PFSK-1 (cell line): ENCODE results near the gene PNLIPRP2.

ENCODE experiments used
- FOXP2 ChIP-seq: optimal IDR thresholded peaks from 2 replicates; pipeline ENCODE3; 2011; ENCODE audit warnings: borderline replicate concordance, control low read depth, inconsistent platforms; ENCODE audit not compliant: insufficient read depth; ENCODE audit errors: extremely low read length, extremely low read depth
- POLR2AphosphoS5 ChIP-seq: IDR thresholded peaks from 2 replicates; pipeline ENCODE4 v1.6.1; 2012; ENCODE audit warnings: low read depth, mild to moderate bottlenecking, control low read depth, low read length, moderate library complexity
- SIN3A ChIP-seq: IDR thresholded peaks from 2 replicates; pipeline ENCODE4 v1.6.1; 2012; ENCODE audit warnings: mild to moderate bottlenecking, low read length, moderate library complexity, borderline replicate concordance; ENCODE audit not compliant: insufficient read depth
- TAF1 ChIP-seq: IDR thresholded peaks from 2 replicates; pipeline ENCODE4 v1.6.1; 2012; ENCODE audit warnings: low read length, control low read depth, borderline replicate concordance; ENCODE audit not compliant: insufficient read depth
- TF ChIP-seq, protein P1 (sequence below), 2 experiments: IDR thresholded peaks; 2 replicates each; pipeline versions ENCODE4 v1.6.1 to v1.8.0; 2011 to 2012; ENCODE audit warnings: low read depth in 2 of 2, low read length in 2 of 2, control low read depth in 1 of 2, inconsistent platforms in 1 of 2, mild to moderate bottlenecking in 1 of 2, moderate library complexity in 1 of 2; ENCODE audit not compliant: insufficient read depth in 1 of 2

PNLIPRP2 gene

DNA sequence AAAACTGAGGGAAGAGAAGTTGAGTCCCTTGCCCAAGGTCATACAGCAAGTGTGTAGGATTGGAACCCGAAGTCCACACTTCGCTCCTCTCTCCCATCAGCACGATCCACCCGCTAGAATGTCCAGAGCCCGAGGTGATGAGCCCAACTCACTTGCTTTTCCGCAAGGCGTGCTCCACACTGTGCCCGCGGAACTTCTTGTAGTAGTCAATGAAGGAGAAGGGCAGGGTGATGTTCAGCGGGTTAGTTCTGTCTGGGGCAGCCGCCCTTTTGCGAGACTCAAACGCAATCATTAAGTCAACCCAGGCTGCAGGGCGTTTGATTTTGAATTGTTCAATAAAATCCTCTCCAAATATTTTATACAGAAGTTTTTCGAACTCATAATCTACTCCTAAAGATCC lies 58.6 kb downstream of the PNLIPRP2 start:
- TF ChIP-seq TAF1 (no peak), SIN3A (no peak), FOXP2 (no peak), POLR2AphosphoS5 (no peak)
- TF ChIP-seq, protein P1, sequence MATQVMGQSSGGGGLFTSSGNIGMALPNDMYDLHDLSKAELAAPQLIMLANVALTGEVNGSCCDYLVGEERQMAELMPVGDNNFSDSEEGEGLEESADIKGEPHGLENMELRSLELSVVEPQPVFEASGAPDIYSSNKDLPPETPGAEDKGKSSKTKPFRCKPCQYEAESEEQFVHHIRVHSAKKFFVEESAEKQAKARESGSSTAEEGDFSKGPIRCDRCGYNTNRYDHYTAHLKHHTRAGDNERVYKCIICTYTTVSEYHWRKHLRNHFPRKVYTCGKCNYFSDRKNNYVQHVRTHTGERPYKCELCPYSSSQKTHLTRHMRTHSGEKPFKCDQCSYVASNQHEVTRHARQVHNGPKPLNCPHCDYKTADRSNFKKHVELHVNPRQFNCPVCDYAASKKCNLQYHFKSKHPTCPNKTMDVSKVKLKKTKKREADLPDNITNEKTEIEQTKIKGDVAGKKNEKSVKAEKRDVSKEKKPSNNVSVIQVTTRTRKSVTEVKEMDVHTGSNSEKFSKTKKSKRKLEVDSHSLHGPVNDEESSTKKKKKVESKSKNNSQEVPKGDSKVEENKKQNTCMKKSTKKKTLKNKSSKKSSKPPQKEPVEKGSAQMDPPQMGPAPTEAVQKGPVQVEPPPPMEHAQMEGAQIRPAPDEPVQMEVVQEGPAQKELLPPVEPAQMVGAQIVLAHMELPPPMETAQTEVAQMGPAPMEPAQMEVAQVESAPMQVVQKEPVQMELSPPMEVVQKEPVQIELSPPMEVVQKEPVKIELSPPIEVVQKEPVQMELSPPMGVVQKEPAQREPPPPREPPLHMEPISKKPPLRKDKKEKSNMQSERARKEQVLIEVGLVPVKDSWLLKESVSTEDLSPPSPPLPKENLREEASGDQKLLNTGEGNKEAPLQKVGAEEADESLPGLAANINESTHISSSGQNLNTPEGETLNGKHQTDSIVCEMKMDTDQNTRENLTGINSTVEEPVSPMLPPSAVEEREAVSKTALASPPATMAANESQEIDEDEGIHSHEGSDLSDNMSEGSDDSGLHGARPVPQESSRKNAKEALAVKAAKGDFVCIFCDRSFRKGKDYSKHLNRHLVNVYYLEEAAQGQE (IDR thresholded peaks at IDR 0.05; ENCODE audit: insufficient read depth in 1 of 2, low read depth in 2 of 2, low read length in 2 of 2): no peak

DNA sequence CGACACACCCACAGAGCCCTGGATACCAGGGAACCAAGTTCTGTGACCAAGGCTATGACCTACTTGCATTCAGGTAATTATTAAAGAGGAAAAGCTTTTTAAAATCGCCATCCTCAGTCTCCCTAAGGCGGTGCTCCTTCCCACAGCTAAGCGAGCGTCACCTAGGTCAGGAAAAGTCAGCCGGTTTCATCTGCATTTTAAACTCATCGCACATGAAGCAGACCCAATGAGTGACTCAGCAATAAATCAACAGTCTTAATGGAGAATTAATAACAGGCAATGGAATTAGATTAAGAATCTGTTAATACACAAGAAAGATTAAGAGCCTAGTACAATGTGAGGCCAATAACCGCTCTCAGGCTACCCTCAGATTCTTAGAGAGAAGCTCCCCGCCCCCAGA lies 62.4 kb downstream of the PNLIPRP2 start:
- TF ChIP-seq, protein P1 (IDR thresholded peaks at IDR 0.05; ENCODE audit: insufficient read depth in 1 of 2, low read depth in 2 of 2, low read length in 2 of 2): no peak
- TF ChIP-seq POLR2AphosphoS5 (no peak), SIN3A (no peak)

DNA sequence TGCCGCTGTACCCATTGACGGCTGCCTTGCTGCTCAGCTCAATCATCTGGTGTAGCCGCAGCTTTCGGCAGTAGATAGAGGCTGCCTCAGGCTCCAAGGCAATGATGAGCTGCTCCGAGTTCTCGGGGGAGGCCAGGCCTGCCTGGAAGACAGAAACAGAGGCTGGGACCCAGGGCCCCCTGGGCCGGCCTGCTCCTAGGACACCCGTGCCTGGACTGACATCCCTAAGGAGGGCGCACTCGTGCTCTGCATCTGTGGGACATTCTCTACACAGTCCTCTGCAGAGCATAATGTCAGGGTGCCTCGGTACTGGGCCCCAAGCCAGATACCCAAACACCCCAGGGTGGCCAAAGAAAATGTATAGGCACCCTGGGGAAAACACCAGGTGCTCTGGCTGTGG lies 63.1 kb downstream of the PNLIPRP2 start:
- TF ChIP-seq TAF1: no peak
- TF ChIP-seq POLR2AphosphoS5: no peak

DNA sequence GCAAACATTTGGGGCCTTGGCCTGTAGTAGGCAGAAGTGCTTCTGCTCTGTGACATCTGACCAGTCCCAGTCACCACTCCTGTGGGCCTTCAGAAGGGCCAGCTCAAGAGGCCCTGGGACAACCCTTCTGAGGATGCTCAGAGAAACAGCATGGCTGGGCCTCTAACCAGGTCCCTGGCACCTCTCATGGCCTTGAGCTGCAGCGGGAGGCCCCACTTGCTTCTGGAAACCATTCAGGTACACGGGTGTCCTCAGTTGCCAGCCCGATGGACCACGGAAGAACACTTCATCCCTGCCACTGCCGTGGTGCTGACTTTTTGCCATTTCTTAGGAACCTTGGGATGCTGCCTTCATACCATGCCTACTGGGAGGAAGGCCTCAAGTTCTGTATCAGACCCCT lies 64.0 kb downstream of the PNLIPRP2 start:
- TF ChIP-seq SIN3A: no peak
- TF ChIP-seq, protein P1 (IDR thresholded peaks at IDR 0.05; ENCODE audit: insufficient read depth in 1 of 2, low read depth in 2 of 2, low read length in 2 of 2): no peak
- TF ChIP-seq TAF1: no peak
- no peak for TF ChIP-seq POLR2AphosphoS5
- TF ChIP-seq FOXP2: no peak

DNA sequence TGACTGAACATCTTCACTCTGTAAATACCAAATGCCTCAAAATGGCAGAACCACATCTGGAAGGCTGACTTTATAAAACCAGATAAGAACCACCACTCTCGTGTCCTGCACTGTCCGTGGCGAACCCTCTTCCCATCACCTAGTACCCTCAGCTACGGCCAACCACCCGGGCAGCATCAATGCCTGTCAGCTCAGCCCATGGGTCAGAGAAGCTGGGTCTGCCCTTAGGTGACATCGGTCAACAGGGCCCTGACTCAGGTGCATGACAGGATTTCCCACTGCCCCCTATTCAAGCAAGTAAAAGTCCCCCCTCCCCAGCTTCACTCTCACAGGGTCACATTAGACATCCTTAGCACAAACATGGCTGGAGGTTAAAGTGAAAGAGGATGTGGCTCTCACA lies 65.1 kb downstream of the PNLIPRP2 start:
- no peak for TF ChIP-seq SIN3A
- TF ChIP-seq FOXP2: no peak
- TF ChIP-seq TAF1: no peak
- TF ChIP-seq, protein P1 (IDR thresholded peaks at IDR 0.05; ENCODE audit: insufficient read depth in 1 of 2, low read depth in 2 of 2, low read length in 2 of 2): no peak
- TF ChIP-seq POLR2AphosphoS5: no peak
